NCI-H526 (cell line): ENCODE results near the gene GJA3.
"Not testable (repeated sequence)": the region's sequence is repeated elsewhere in the genome, so short reads cannot be mapped to it uniquely, and the experiment has no call there.

Source experiments
- DNase-seq, 2 experiments: peaks; one replicate each; lab custom pipeline; 2025; lab: John Stamatoyannopoulos, UW

GJA3 gene

GRCh38 chr13:20182231-20182846 lies 21.5 kb upstream of the GJA3 start:
- DNase-seq, result peak; percentile 30 to 90

- DNase-seq, result no peak
These were observed 20.3 kb upstream of the GJA3 start for GRCh38 chr13:20181188-20181587.

DNA sequence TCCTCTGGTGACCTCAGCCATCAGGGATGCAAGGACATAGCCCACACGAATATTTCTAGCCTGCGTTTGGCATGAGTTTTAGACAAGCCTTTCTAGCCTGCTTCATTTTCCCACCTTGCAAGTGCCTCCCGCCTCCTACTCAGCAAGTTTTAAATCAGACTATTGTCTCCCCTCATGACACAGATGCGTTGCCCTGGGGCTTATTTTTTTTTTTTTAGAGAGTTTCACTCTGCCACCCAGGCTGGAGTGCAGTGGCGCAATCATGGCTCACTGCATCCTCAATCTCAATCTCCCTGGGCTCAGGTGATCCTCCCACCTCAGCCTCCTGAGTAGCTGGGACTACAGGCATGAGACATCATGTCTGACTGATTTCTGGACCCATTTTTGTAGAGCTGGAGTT lies 17.3 kb upstream of the GJA3 start:
- no peak for DNase-seq

DNA sequence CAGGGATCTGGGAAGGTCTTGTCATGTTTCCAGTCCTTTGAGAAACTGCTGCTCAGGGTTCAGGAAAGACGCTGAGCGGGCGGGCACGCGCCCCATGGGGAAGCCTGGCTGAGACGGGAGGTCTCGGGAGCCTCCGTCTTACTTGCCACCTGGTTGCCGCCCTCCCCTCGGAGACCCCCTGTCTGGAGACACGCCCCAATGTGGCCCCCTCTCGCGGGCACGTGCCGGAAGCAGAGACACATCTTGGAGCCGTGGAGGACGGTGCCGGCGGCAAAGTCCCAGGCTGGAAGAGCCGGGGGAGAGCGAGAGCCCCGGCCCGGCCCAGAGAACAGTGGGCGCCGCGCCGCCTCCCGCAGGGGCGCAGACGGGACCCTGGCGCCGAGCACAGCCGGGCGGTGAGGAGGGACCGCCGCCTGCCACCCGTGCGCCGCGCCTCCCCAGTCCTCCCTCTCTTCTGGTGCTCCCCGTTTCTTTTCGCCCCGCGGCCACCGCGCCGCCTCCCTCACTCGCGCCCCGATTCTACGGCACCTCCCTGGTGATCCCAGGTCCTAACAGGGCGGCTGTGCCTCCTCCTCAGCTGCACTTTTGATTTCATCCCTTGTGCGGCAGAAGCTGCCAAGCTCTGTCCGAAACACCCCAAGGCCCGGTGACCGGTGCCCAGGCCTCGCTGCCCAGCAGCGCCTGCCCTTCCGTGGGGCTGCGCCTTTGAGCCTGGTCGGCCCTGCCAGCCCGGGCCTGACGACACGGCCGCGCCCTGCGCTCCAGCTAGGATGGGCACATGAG lies 16.4 kb upstream of the GJA3 start:
- DNase-seq, result no peak

DNA sequence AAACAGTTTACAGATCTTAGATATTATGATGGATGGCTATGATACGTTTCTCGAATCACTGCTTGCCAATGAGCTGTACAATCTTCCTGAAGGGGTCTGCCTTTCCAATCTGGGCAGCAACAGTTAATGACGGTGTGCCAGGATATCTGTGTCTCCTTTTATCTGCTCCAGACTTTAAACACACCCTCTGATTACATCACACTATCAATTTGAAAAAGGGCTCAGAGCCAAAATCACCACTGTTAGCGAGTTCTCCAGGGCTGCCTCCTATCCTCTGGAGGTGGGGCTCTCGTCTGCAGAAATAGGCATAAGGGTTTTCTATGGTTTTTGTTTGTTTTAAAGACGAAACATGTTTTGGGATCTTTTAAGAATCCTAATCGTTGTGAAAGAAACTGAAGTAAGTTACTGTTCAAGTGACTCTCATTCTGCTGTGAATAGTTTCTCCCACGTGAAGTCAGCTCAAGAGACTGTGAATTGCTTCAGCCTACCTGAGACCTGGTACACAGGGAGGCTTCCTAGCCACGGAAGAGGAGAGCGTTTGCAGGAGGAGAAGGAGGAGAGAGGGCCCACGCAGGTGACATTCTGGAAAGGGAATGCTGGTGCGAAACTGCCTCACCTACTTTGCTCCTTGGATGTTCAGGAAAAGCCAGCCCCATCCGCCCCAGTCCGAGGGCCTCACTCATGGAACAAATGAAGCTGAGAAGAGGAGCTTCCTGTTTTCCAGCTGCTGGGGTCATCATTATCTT lies 15.2 kb upstream of the GJA3 start:
- no peak for DNase-seq

- no peak for DNase-seq
These were observed 14.5 kb upstream of the GJA3 start for GRCh38 chr13:20175406-20175794.

DNA sequence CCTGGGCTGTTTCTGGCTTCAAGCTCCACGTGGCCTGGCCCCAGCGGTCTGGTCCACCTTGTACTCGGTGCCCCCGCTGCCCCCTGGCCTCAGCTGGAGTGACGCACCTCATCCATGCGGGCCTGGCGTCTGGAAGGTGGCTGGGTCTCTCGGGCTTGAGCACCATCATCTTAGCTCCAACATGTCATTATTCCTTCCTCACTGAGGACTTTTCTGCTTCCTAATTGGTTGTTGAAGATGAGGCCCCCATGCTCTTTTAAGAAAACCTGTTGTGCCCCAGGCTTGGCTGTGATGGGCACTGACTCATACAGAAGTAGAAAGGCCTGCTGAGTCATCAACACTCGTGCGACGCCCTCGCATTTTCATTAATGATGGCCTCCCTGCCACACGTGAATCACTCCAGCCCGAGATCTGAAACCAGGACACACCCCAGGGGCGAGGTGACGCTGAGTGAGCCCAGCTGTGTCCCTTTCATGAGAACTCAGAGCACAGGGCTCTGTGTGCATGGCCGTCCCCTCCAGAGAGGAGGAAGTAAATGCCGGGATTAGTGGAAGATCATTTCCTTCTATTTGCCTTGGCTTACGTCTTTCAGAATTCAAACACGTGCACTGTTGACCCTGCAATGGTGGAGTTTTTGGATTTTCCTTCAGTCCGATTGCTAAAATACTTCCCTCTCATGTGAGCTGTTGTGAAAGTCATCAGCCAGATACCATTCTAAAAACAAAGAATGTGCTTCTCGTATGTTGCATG lies 14.0 kb upstream of the GJA3 start:
- DNase-seq, result peak in 1 of 2 experiments; percentile 5

DNA sequence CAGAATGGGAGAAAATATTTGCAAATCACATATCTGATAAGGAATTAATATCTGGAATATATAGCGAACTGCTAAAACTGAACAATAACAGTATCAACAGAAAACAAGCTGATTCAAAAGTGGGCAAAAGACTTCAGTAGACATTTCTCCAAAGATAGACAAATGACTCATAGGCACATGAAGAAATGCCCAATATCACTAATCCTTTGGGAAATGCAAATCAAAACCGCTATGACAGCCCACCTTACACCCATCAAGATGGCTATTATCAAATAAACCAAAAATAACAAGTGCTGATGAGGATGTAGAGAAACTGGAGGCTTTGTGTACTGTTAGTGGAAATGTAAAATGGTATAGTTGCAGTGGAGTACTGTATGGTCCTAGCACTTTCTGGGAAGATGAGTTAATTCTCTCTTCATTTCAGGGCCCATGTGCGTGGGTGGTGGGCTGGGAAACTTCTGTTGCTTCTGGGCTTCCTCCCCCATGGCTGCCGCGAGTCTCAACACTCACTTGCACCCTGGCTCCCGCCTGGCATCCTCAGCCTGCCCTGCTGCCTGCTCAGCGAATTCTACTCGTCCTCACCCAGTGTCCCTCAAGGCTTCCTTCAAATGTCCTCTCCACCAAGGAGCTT lies 12.4 kb upstream of the GJA3 start:
- DNase-seq, result no peak

DNA sequence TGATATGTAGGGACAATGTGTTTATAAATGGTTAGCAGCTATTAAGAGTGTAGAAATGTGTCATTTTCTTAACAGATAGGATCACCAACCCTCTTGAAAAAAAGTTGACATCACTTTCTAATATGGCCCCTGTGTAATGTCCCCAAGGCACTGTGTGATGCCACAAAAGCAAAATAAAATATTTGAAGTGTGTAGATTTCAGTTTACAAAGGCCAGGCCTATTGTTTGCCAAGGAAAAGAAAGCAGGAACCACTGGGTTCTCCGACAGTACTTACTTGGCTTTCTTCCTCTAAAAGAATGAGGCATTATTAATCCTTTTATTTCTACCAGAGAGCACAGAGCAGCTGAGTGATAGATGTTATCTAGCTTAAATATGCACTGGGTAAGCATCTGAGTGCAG lies 10.5 kb upstream of the GJA3 start:
- no peak for DNase-seq

GRCh38 chr13:20170921-20171320 lies 10.1 kb upstream of the GJA3 start:
- no peak for DNase-seq

DNA sequence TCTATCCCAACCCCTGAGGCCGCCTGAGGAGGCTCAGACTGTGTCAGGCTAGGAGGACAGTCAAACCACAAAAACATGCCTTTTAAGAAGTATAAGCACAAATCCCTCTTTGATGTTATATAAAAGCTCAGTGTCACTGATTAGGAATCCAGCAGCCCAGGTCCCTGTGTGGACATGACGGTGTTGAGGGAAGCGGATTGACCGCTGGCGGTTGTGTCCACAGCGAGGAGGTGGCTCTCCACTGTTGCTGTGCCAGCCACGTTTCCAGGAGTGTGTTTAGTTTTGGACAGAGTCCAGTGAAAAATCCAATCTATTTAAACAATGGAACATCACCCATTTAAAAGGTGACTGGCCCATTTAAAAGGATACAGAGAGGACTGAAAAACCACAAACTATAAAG lies 7.5 kb upstream of the GJA3 start:
- no peak for DNase-seq

DNA sequence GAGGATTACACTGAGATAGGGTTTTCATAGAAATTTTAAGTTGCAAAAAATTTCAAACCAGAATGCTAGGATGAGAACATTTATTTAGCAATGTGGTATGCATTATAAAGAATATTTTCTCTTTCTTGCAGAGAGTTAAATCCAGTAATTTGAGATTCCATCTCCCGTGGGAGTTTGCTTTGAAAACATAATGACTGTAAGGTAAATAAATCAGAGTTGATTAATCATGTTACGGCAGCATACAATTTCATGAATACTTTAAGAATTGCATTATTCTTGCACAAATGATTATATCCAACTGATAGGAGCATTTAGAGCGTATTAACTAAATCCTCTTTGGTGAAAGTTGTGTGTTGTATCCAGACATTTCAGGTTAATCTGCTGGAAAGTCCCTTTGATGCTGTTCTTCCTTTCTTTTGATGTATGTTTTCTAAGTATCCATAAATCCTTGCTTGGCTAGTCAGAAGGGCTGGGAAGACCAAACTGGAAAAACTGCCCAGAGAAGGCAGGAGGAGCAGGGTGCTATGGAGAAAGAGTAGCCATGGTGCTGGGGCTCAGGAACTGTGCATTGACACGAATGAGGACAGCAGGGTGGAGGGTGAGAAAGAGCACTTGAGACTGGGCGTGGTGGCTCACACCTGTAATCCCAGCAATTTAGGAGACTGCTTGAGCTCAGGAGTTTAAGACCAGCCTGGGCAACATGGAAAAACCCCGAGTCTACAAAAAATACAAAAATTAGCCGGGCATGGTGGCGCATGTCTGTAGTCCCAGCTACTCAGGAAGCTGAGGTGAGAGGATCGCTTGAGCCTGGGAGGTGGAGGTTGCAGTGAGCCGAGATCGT lies 4.8 kb upstream of the GJA3 start:
- no peak for DNase-seq

DNA sequence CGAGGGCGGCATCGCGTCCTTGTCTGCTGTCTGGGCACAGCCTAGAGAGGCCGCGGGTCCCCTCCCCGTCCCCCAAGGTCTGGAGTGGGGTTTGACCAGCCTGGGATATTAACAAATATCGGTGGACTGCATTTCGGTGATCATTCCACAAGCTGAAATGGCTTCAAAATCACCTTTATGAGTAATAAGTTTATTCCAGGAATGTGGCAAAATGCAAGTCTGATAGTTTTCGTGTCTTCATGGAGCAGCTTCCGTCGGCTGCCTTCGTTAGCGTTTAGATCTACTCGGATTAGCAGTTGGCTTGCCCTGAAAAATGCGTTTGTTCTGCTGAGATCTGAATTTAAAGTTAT lies 1.1 kb upstream of the GJA3 start:
- no peak for DNase-seq

DNA sequence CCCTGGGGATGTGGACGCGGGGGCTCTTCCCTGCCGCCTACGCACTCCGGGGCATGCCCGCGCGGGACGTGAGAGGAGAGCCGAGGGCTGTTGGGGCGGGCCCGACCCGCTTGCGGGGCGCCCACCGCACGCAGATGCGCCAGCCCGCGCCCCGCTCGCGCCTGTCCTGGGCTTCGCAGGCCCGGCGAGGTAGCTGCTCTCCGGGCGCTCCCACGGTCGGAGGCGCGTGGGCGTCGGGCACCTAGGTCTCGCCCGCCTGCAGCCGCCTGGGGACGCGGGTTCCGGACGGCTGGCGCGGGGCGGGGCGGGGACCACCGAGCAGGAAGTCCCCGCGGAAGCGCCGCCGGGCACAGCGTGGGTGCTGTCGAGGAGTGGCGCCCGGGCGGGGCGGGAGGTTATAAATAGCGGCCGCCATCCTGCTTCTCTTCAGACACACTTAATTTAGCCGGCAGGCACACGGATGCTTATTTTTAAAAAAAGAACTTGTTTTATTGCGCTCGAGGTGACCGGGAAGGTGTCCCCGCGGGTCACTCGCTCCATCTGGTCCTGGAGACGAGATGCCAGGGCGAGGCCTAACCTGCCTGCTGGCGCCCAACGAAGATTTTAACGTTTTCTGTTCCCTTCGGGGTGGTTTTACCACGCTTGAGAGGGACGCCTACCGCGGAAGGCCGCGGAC lies 561 bp upstream of the GJA3 start:
- DNase-seq, result peak in 1 of 2 experiments; percentile 33

DNA sequence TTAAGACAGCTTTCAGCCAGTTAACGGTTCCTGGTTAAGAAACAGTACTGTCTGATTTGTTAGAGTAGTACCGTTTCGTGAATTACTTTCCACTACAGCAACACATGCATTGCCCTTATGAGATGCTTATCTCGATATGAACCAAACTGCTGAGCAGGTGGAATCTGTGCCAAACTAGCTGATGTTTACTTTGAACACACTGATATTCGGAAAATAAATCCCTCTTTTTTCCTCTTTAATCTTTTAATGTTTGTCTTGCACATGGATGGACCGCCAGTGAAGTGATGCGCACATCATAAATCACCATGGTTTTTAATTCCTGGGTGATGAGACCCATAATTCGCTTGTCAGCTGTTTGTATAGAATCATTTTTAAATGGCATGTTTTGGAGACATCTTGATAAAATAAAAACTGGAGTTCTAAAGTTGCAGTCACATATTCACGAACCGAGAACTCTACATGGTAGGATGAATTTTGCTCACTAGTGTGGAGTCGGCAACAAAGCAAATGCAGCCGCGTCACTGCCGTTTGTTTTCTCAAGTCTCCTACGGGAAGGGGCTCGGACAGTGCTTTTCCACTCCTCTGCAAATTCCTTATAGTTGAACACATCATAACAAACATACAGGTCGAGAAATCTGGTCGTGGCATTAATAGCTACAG lies 1.1 kb downstream of the GJA3 start:
- DNase-seq, result peak in 1 of 2 experiments; percentile 43

- DNase-seq, result peak in 1 of 2 experiments; percentile 17
These were observed 3.6 kb downstream of the GJA3 start for GRCh38 chr13:20157151-20157796.

GRCh38 chr13:20156702-20157101 lies 4.2 kb downstream of the GJA3 start:
- DNase-seq, result no peak

DNA sequence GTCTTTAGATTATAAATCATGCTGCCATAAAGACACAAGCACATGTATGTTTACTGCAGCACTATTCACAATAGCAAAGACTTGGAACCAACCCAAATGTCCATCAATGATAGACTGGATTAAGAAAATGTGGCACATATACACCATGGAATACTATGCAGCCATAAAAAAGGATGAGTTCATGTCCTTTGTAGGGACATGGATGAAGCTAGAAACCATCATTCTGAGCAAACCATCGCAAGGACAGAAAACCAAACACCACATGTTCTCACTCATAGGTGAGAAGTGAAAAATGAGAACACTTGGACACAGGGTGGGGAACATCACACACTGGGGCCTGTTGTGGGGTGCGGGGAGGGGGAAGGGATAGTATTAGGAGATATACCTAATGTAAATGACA lies 7.6 kb downstream of the GJA3 start:
- not testable (repeated sequence) for DNase-seq

GRCh38 chr13:20151612-20152011 lies 9.2 kb downstream of the GJA3 start:
- no peak for DNase-seq
